Measurements from ENCODE around the gene TNNC2. TPM values are rescaled to one million over a fixed set of nuclear protein-coding genes. Genes with fewer than 3 reads are reported as not detected.

TNNC2 gene
- 0.28 TPM in 2 of 5 replicates, not detected in the others for total RNA-seq (2022; extraction: Qiagen RNA extraction; ENCODE audit: low read depth)

DNA sequence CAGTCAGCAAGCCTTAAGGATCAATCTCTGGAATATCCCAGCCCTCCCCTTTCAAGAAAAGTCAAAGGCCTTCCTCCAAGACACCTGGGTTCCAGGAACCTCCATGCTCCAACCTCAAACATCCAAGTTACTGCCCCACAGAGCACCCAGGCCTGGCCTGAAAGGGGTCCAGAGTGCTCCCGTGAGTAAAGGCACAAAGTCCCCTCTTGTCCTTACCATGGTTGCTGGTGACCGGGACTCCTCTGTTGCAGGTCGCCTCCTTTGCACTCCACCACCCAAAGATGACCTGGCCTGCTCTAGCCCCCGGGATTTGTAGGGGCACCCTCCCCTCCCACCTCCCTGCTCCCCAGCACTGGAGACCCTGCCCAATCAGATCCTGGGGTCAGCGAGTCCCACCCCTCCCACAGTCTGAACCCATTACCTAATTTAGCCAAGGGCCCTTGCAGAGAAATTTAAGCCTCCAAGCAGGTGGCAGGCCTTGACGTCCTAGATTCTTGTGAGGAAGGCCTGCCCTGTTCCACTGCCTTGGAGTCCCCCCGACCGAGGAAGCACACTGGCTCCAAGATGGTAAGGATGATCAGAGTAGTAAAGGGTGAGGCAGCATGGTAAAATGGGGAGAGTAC is at the start of gene TNNC2:
Gene TNNC2, minus strand, starts transcription at position 283 of the 623 bp plus-strand sequence. Its CDS starts 64 bp downstream, at position 219.

DNA sequence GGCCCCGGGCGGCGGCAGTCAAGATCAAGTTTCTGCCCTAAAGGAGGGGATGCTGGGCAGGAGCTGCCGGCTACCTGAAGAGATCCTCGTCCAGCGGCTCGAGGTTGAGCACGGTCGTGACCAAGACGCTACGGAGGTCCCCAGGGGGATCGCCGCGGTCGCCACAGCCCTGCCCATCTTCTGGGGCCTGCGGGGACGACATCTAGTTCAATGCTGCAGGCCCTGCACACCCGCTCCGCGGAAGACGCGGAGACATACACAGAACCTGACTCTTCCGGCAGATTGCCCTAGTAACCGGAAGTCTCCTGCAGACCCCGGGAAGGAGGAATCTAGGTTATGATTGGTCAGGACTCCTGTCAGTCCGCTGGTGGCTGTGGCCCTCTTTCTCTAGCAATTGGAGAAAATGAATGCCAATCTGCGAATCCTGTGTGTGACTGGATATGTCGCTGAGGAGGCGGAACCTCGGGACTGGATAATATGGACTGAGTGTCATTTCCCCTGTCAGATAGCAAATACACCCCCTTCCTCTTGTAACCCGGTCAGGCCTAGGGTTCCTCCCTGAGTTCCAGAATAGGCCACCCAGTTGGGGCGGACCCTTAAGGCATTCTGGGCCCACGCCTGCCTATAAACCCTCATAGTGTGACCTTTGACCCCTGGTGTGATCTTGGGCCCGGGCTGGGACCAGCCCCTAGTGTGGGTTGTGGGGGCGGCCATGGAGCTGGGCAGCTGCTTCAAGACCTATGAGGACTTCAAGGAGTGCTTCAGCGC is 30.2 kb upstream of the TNNC2 start, which contains the start of the genes ACOT8 and ZSWIM3:
Gene ACOT8, minus strand, starts transcription at position 279 of the 768 bp plus-strand sequence. Its CDS starts 77 bp downstream, at position 202.
Gene ZSWIM3, plus strand, starts transcription at position 501 of the 768 bp plus-strand sequence. Its CDS starts 212 bp downstream, at position 713.

DNA sequence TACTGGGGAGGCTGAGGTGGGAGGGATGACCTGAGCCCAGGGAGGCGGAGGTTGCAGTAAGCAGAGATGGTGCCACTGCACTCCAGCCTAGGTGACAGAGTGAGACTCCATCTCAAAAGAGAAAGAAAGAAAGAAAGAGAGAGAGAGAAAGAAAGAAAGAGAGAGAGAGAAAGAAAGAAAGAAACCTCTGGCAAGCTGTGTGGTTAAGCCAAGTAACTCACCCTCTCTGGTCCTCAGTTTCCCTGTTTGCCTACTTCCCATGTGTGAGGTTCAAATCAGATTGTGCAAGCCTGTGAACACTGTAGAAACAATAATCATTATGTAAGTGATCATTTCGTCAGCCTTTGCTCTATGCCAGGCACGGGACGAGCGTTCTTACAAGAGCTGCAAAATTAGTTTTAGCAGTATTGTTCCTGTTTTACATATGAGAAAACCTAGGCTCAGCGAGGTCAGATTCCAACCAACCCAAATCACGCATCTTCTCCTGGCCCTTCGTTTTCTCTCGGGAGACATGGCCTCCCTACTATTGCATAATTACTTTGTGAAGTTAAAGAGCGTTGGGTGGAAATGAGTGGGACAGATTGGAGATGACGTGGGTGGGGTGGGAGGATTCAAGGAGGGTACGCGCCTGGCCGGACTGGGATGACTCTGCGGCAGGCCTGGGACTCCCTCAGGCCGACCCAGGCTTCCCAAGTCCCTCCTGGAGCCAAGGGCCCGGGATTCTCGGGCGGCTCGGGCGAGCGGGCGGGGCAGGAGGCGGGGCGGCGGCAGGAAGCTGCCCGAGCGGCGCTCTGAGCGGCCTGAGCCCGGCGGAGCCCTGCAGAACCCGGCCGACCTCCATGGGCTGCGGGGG is 6.1 kb upstream of the TNNC2 start, which contains the start of gene SNX21:
Gene SNX21, plus strand, starts transcription at position 770 of the 853 bp plus-strand sequence. CDS start 121 bp downstream, outside the sequence.

DNA sequence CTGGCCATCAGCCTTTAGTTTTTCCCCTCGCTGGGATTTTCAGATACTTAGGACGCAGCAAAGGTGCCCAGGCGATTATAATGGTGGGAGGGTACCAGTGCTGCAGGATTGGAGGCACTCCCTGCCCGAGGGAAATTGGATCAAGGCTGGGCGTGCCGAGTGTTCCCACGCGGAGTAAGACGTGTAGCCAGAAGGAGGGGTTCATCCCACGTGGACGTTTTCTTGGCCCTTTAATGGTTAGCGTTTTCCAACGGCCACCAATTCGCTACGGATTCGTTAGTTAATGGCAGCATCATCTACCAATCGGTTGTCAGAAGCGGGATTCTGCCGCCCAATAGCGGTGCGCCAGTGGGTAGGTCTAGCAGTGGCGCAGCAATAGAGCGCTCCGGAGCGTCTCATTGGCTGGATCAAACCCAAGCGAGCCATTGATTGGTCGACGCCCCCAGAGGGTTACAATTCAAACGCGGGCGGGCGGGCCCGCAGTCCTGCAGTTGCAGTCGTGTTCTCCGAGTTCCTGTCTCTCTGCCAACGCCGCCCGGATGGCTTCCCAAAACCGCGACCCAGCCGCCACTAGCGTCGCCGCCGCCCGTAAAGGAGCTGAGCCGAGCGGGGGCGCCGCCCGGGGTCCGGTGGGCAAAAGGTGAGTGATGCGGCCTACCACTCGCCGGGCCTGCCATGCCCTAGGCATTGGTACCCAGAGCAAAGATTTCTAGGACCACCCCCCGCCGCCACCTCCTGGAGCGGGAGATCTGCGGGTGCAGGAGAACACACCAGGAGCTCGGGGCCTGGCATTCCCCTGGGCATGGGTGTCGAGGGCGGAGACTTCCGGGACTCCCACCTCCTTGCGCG is 14.7 kb downstream of the TNNC2 start, which contains the start of gene UBE2C:
Gene UBE2C, plus strand, starts transcription at position 488 of the 849 bp plus-strand sequence. Its CDS starts 52 bp downstream, at position 540.

Other genes starting within 250 kb of the TNNC2 start
- gene WFDC8, start 248.0 kb downstream of the TNNC2 start, total RNA-seq (2022; extraction: Qiagen RNA extraction; ENCODE audit: low read depth): not detected in 5 replicates
- not detected in 5 replicates for gene WFDC10A, start 197.6 kb downstream of the TNNC2 start, total RNA-seq (2022; extraction: Qiagen RNA extraction; ENCODE audit: low read depth)
- gene WFDC9, start 196.0 kb downstream of the TNNC2 start, total RNA-seq (2022; extraction: Qiagen RNA extraction; ENCODE audit: low read depth): not detected in 5 replicates
- not detected in 5 replicates for gene WFDC11, start 157.1 kb downstream of the TNNC2 start, total RNA-seq (2022; extraction: Qiagen RNA extraction; ENCODE audit: low read depth)
- gene WFDC13, start 125.3 kb downstream of the TNNC2 start, total RNA-seq (2022; extraction: Qiagen RNA extraction; ENCODE audit: low read depth): not detected in 5 replicates
- not detected in 5 replicates for gene WFDC10B, start 122.3 kb downstream of the TNNC2 start, total RNA-seq (2022; extraction: Qiagen RNA extraction; ENCODE audit: low read depth)
- not detected in 5 replicates for gene SPINT4, start 105.0 kb downstream of the TNNC2 start, total RNA-seq (2022; extraction: Qiagen RNA extraction; ENCODE audit: low read depth)
- 0.41 to 0.44 TPM in 2 of 5 replicates, not detected in the others for gene WFDC3, start 35.4 kb downstream of the TNNC2 start, total RNA-seq (2022; extraction: Qiagen RNA extraction; ENCODE audit: low read depth)
- gene DNTTIP1, start 35.4 kb downstream of the TNNC2 start, total RNA-seq (2022; extraction: Qiagen RNA extraction; ENCODE audit: low read depth): 32.4 to 37.0 TPM (median 36.3 TPM) in 5 replicates
- 225 to 255 TPM (median 251 TPM) in 5 replicates for gene UBE2C, start 14.7 kb downstream of the TNNC2 start, total RNA-seq (2022; extraction: Qiagen RNA extraction; ENCODE audit: low read depth)
- gene SNX21, start 6.5 kb upstream of the TNNC2 start, total RNA-seq (2022; extraction: Qiagen RNA extraction; ENCODE audit: low read depth): 8.9 to 11.5 TPM (median 10.1 TPM) in 5 replicates
- 17.5 to 19.4 TPM (median 18.7 TPM) in 5 replicates for gene ACOT8, start 30.1 kb upstream of the TNNC2 start, total RNA-seq (2022; extraction: Qiagen RNA extraction; ENCODE audit: low read depth)
- 1.3 to 1.7 TPM (median 1.5 TPM) in 5 replicates for gene ZSWIM3, start 30.3 kb upstream of the TNNC2 start, total RNA-seq (2022; extraction: Qiagen RNA extraction; ENCODE audit: low read depth)
- 4.8 to 6.4 TPM (median 5.8 TPM) in 5 replicates for gene ZSWIM1, start 53.9 kb upstream of the TNNC2 start, total RNA-seq (2022; extraction: Qiagen RNA extraction; ENCODE audit: low read depth)
- gene SPATA25, start 60.3 kb upstream of the TNNC2 start, total RNA-seq (2022; extraction: Qiagen RNA extraction; ENCODE audit: low read depth): 0.56 to 0.74 TPM (median 0.69 TPM) in 5 replicates
- 0.99 to 1.3 TPM (median 1.1 TPM) in 5 replicates for gene NEURL2, start 63.9 kb upstream of the TNNC2 start, total RNA-seq (2022; extraction: Qiagen RNA extraction; ENCODE audit: low read depth)
- gene CTSA, start 64.0 kb upstream of the TNNC2 start, total RNA-seq (2022; extraction: Qiagen RNA extraction; ENCODE audit: low read depth): 93.0 to 122 TPM (median 112 TPM) in 5 replicates
- gene PLTP, start 84.8 kb upstream of the TNNC2 start, total RNA-seq (2022; extraction: Qiagen RNA extraction; ENCODE audit: low read depth): 1.5 to 2.2 TPM (median 1.6 TPM) in 5 replicates
- 28.9 to 34.6 TPM (median 34.0 TPM) in 5 replicates for gene PCIF1, start 107.4 kb upstream of the TNNC2 start, total RNA-seq (2022; extraction: Qiagen RNA extraction; ENCODE audit: low read depth)
- 6.9 to 9.6 TPM (median 8.9 TPM) in 5 replicates for gene ZNF335, start 144.9 kb upstream of the TNNC2 start, total RNA-seq (2022; extraction: Qiagen RNA extraction; ENCODE audit: low read depth)
- gene MMP9, start 181.6 kb upstream of the TNNC2 start, total RNA-seq (2022; extraction: Qiagen RNA extraction; ENCODE audit: low read depth): 0.25 to 0.61 TPM (median 0.46 TPM) in 5 replicates
- gene SLC12A5, start 201.9 kb upstream of the TNNC2 start, total RNA-seq (2022; extraction: Qiagen RNA extraction; ENCODE audit: low read depth): 11.7 to 15.2 TPM (median 15.1 TPM) in 5 replicates

All from A549 treated with GW870086 at 1 μM for 4 hours (cell line).